DMS53 (cell line): ENCODE results near the gene SRGAP2C.
"Not testable (repeated sequence)": the region's sequence is repeated elsewhere in the genome, so short reads cannot be mapped to it uniquely, and the experiment has no call there.

Source experiments
- DNase-seq: peaks from one replicate; lab custom pipeline; 2025; lab: John Stamatoyannopoulos, UW

Gene SRGAP2C

DNA sequence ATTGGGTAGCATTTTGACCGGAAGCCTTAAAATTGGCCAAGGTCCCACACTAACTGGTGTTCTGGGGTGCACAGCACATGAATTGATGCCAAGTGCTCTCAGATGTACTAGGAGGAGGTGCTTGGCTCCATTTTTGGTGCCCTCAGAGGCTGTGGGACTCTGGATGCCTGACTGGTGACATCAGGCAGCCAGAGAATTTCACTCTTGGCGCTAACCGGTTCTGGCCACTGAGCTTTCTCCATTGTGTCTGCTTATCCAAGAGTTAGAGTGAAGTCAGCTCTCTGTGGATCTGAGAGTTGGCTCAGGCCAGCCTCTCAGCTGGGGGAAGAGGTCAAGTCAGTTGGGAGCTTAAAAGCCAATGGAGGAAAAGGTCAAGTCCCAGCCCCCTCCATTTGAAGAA is 200.4 kb downstream of the SRGAP2C start:
- not testable (repeated sequence) for DNase-seq

GRCh38 chr1:121385563-121386288 is 201.0 kb downstream of the SRGAP2C start:
- not testable (repeated sequence) for DNase-seq

DNA sequence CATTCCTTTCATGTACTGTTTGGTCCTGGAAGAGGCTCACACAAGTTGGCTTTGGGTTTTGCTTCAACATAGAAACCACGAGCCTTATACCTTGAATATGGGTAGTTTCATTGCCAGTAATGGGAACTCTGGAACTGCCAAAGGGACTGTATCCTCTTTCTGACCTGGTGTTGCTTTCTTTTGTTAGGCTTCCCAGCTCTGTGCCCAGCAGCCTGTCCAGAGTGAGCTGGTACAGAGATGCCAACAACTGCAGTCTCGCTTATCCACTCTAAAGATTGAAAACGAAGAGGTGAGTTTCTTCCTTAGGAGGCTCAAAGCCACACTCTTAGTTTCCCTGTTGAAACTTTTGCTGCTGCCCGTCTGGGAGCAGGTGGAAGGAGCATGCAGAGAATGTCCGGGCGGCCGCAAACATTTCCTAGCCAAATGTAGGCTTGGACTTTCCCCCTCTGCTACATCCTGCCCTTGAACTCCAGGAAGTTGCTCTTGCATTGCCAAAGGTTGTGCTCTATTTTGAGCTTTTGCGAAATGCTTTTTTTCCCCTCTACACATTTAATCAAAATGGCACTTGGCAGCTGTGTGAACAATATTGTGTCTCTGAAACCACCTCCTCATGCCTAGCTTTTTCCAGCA is 201.7 kb downstream of the SRGAP2C start:
- DNase-seq = not testable (repeated sequence)

DNA sequence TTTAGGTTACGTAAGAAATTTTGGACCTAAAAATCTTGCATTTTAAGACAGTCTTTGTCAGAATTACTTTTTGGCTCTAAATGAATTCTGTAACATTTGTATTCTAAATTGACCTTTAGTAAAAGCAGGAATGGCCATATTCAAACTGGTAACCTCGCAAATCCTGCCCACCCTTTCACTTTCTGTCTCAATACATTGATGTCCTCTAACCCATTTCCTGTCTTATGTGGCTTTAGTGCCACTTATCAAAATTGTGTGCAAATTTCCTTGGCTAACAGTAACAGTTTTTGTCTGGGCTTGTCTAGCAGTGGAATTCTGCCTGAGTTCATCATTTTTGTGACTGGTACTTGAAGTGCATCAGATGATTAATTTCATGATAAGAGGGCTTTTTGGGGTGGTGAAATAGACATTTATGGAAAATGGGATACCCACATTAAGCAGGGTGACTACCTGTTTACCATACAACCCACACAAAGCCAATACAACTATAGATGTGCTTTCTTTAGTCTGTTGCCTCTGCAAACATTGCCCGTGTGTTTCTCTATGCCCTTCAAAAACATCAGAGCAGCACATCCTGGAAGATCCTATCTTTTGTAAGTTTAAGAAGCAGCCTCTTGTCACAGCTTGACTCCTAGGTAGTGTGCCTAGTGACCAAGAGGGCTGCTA is 205.3 kb downstream of the SRGAP2C start:
- not testable (repeated sequence) for DNase-seq

DNA sequence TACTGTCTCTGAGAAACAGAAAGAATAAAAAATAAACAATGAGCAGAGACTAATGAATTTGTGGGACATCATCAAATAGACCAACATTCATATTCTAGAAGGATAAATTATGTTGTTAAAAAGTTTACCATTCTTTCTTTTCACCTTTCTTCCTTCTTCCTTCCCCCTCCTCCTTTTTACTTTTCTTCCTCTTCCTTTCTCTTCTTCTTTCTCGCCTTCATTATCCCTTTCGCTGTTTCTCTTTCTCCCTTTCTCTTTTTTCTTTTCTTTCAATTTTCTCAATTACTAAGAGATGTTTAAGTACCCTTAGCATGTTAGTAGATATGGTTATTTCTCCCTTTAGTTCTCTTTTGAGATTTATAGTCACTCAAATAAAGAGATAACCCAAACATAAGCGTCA is 207.4 kb downstream of the SRGAP2C start:
- not testable (repeated sequence) for DNase-seq

DNA sequence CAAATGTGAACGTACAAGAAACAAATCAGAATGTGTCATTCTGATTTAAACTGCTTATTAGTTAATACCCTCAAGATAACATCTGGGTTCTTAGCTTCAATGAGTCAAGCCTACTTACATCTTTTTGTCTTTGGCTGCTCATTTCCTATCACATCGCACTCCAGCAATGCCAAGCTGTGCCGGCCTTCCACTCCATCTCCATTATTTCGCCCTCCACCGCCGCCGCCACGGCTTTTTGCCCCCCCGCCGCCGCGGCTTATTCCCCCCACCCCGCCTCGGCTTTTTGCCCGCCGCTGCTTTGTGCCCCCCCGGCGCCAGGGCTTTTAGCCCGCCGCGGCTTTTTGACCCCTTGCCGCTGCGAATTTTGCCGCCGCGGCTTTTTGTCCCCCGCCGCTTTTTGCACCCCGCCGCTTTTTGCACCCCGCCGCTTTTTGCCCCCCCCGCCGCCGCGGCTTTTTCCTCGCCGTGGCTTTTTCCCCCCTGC is 211.0 kb downstream of the SRGAP2C start:
- DNase-seq = peak; percentile 11

DNA sequence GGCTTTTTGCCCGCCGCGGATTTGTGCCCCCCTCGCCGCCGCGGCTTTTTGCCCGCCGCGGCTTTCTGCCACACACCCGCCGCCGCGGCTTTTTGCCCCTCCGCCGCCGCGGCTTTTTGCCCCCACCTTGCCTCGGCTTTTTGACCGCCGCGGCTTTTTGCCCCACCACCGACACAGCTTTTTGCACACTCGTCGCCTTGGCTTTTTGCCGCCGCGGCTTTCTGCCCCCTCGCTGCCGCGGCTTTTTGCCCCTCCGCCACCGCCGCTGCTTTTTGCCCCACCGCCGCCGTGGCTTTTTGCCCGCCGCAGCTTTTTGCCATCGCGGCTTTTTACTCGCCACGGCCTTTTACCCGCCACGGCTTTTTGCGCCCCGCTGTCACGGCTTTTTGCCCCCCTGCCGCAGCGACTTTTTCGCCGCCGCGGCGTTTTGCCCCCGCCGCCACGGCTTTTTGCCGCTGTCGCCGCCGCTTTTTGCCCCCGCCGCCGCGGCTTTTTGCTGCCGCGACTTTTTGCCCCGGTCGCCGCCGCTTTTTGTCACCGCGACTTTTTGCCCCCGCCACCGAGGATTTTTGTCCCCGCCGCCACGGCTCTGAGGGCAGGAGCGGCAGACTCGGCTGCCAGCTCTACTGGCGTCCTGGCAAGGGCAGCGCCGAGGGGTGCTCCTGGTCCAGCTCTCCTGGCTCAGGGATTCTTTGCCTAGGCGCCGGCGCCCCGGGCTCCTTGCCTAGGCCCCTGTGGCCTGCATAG is 211.7 kb downstream of the SRGAP2C start:
- peak; percentile 21 for DNase-seq

DNA sequence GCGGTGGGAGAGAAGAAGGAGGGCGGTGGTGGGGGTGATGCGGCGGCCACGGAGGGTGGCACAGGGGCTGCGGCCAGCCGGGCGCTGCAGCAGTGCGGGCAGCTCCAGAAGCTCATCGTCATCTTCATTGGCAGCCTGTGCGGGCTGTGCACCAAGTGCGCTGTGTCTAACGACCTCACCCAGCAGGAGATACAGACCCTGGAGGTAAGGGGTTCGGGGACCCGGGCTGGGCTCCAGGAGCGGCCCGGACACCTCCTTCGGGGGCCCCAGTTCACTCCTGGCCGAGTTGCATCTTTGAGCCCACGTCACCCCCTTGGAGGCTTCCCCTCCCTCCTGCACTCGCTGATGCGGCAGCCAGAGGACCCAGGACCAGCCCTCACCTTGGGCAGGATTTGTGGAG is 212.3 kb downstream of the SRGAP2C start:
- DNase-seq = not testable (repeated sequence)

DNA sequence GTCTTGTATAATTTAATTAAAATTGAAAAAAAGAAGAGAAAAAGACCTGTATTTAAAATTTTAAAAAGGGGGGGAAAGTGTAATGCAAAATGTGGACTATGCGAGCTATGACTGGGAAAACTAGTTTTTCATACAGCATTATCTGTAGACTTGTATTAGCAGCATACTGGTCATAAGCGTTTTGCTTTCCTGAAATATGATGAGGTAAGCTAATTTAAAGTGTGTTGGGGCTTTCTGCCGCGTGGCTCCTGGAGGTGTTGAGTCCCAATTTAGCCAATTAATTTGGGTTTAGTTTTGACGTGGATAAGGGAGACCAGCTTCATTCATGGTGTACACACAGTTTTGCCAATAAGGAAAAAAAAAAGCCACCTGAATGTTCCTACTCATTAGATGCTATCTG is 214.4 kb downstream of the SRGAP2C start:
- not testable (repeated sequence) for DNase-seq

GRCh38 chr1:121400108-121400507 is 215.3 kb downstream of the SRGAP2C start:
- DNase-seq = not testable (repeated sequence)

DNA sequence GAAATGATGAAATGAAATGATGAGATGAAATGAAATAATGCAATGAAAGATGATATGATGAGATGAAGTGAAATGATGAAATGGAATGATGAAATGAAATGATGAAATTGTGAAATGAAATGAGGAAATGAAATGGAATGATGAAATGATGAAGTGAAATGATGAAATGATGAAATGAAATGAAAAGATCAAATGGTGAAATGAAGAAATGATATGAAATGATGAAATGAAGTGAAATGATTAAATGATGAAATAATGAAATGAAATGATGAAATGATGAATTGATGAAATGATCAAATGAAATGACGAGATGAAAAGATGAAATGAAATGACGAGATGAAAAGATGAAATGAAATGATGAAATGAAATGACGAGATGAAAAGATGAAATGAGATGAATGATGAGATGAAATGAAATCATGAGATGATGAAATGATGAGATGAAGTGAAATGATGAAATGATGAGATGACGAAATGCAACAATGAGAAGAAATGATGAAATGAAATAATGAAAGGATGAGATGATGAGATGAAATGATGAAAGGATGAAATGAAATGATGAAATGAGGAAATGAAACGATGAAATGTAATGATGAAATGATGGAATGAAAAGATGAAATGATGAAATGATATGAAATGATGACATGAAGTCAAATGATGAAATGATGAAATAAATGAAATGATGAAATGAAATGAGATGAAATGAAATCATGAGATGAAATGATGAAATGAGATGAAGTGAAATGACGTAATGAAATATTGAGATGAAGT is 216.0 kb downstream of the SRGAP2C start:
- DNase-seq = not testable (repeated sequence)

DNA sequence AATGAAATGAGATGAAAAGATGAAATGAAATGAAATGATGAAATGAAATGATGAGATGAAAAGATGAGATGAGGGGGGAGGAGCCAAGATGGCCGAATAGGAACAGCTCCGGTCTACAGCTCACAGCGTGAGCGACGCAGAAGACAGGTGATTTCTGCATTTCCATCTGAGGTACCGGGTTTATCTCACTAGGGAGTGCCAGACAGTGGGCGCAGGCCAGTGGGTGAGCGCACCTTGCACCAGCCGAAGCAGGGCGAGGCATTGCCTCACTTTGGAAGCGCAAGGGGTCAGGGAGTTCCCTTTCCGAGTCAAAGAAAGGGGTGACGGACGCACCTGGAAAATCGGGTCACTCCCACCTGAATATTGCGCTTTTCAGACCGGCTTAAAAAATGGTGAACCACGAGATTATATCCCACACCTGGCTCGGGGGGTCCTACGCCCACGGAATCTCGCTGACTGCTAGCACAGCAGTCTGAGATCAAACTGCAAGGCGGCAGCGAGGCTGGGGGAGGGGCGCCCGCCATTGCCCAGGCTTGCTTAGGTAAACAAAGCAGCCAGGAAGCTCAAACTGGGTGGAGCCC is 216.7 kb downstream of the SRGAP2C start:
- DNase-seq = peak; percentile 59

DNA sequence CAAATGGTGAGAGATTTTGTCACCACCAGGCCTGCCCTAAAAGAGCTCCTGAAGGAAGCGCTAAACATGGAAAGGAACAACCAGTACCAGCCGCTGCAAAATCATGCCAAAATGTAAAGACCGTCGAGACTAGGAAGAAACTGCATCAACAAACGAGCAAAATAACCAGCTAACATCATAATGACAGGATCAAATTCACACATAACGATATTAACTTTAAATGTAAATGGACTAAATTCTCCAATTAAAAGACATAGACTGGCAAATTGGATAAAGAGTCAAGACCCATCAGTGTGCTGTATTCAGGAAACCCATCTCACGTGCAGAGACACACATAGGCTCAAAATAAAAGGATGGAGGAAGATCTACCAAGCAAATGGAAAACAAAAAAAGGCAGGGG is 218.5 kb downstream of the SRGAP2C start:
- DNase-seq = not testable (repeated sequence)

- DNase-seq = no peak
Observed at GRCh38 chr1:121408354-121408753, 223.6 kb downstream of the SRGAP2C start.

DNA sequence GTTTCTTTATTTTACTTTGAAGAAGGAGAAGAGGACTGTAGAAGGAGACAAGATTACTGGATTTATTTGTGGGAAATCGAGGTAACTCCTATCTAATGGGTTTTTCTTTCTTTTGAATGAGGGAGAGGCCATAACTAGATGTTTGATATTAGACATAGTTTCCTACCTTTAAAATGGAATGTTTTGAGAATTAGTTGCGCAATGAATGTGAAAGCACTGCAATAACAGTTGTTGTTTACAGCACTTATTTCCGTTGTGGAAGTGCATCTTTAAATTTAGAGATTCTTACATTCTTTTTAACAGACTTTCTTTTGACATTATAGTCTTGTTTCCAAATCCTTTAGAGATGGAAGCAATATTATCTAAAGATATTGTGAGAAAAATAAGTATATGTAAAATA is 229.0 kb downstream of the SRGAP2C start:
- DNase-seq = no peak

- peak; percentile 16 for DNase-seq
Observed at GRCh38 chr1:121414905-121415304, 230.1 kb downstream of the SRGAP2C start.

DNA sequence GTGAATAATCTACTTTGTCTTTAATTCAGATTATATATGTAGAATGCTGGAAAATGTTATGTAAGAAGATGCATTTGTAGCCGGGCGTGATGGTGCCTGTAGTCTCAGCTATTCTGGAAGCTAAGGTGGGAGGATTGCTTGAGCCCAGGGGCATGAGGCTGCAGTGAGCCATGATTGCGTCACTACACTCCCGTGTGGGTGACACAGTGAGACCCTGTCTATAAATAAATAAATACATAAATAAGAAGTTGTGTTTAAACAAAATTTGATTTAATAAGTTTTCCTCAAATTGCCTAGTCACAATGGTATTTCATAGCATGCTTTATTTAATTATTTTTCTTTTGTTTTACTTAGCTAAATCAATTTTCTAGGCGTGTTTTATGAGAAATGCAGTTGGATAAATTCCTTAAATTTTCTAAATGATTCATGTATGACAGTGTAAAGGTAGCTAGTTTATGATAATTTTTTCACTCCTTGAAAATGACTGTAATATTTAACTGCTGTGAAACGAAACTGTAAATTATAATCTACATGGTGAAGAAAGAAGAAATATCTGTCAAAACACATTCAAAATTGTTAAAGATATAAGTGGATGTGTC is 232.6 kb downstream of the SRGAP2C start:
- DNase-seq = no peak

DNA sequence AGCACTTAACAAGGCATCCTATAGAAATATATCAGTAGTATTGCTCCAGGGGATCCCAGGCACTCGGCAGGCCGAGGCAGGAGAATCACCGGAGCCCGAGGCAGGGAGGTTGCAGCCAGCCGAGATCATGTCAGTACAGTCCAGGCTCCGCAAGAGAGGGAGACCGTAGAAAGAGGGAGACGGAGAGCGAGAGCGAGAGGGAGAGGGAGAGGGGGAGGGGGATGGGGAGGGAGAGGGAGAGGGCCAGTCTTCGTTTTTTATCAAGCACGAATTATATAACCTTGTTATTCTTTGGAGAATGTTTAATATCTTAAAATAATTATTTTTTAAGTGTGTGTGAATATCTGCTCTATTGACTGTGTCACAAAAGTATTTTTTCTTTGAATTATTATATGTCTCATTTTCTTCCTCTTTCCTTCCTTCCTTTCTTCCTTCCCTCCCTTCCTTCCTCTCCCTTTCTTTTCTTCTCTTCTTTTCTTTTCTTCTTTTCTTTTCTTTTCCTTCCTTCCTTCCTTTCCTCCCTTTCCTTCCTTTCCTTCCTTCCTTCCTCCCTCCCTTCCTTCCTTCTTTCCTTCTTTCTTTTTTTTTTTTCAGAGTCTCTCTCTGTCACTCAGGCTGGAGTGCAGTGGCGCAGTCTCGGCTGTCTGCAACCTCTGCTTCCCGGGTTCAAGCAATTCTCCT is 233.7 kb downstream of the SRGAP2C start:
- DNase-seq = no peak

DNA sequence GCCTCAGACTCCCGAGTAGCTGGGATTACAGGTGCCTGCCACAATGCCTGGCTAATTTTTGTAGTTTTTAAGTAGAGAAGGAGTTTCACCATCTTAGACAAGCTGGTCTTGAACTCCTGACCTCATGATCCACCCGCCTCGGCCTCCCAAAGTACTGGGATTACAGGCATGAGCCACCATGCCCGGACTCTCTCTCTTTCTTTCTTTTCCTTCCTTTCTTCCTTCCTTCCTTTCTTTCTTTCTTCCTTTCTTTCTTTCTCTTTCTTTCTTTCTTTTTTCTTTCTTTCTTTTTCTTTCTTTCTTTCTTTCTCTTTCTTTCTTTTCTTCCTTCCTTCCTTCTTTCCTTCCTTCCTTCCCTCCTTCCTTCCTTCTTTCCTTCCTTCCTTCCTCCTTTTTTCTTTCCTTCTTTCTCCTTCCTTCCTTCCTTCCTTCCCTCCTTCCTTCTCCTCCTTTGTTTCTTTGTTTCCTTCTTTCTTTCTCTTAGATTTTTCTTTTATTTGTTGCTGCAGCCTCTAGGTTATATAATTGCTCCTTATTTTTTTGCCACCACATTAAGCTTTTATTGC is 234.4 kb downstream of the SRGAP2C start:
- DNase-seq = not testable (repeated sequence)

- DNase-seq = not testable (repeated sequence)
Observed at GRCh38 chr1:121421490-121421889, 236.7 kb downstream of the SRGAP2C start.
